Fibroblast of lung (primary cell): Measurements from ENCODE around the gene PLEKHG1. TPM values are rescaled to one million over a fixed set of nuclear protein-coding genes. Genes with fewer than 3 reads are reported as not detected.

Experiments used
- DNase-seq, 2 donors: peaks; one replicate each; pipeline versions ENCODE4 v3.0.0 to v3.0.0-alpha.2; 2010; ENCODE audit warnings: low read depth in 2 of 2
- H2AFZ ChIP-seq: 2 replicates; pipeline ENCODE4 v1.5.1; 2012; ENCODE audit warnings: low read length, control low read depth, inconsistent platforms
- H3K27ac ChIP-seq: 2 replicates; pipeline ENCODE4 v1.5.1; 2011; ENCODE audit warnings: low read length, control low read depth; ENCODE audit not compliant: insufficient read depth
- H3K27me3 ChIP-seq: 2 replicates; pipeline ENCODE4 v1.5.1; 2011; ENCODE audit warnings: mild to moderate bottlenecking, low read length; ENCODE audit not compliant: control insufficient read depth, insufficient read depth
- H3K36me3 ChIP-seq: 2 replicates; pipeline ENCODE4 v1.5.1; 2011; ENCODE audit warnings: low read length; ENCODE audit not compliant: control insufficient read depth, insufficient read depth
- H3K4me1 ChIP-seq: 2 replicates; pipeline ENCODE4 v1.5.1; 2011; ENCODE audit warnings: low read length; ENCODE audit not compliant: control insufficient read depth, insufficient read depth; ENCODE audit errors: extremely low read depth
- H3K4me2 ChIP-seq: 2 replicates; pipeline ENCODE4 v1.5.1; 2011; ENCODE audit warnings: low read length, control low read depth; ENCODE audit not compliant: insufficient read depth; ENCODE audit errors: extremely low read depth
- H3K4me3 ChIP-seq, 4 experiments: fragments of 200-600 bp in 1 of 4; sonication (generic) in 1 of 4; replicated peaks in 1 of 4; 2 replicates each; pipeline ENCODE4 v1.5.1; 2011 to 2016; ENCODE audit warnings: low read length in 4 of 4, low read depth in 3 of 4, mild to moderate bottlenecking in 3 of 4, control low read depth in 2 of 4, inconsistent platforms in 1 of 4, mixed read lengths in 1 of 4; ENCODE audit not compliant: insufficient read depth in 1 of 4; ENCODE audit errors: control extremely low read depth in 1 of 4
- H3K79me2 ChIP-seq: 2 replicates; pipeline ENCODE4 v1.5.1; 2012; ENCODE audit warnings: mild to moderate bottlenecking, low read length, inconsistent platforms; ENCODE audit not compliant: control insufficient read depth, insufficient read depth
- H3K9ac ChIP-seq: 2 replicates; pipeline ENCODE4 v1.5.1; 2011; ENCODE audit warnings: mild to moderate bottlenecking, low read length, control low read depth; ENCODE audit not compliant: insufficient read depth
- H3K9me3 ChIP-seq: 2 replicates; pipeline ENCODE4 v1.5.1; 2012; ENCODE audit warnings: low read depth, low read length; ENCODE audit not compliant: control insufficient read depth, insufficient read depth
- H4K20me1 ChIP-seq: 2 replicates; pipeline ENCODE4 v1.5.1; 2011; ENCODE audit warnings: low read length; ENCODE audit not compliant: control insufficient read depth, insufficient read depth; ENCODE audit errors: extremely low read depth
- CTCF ChIP-seq, 2 donors: IDR thresholded peaks in 1 of 2; conservative IDR thresholded peaks in 1 of 2; 1 replicate in 1 of 2; 2 replicates in 1 of 2; pipeline ENCODE4 v1.5.1; 2011 to 2012; ENCODE audit warnings: low read length in 2 of 2, control low read depth in 1 of 2, inconsistent platforms in 1 of 2, low read depth in 1 of 2, mild to moderate bottlenecking in 1 of 2
- EZH2 ChIP-seq: IDR thresholded peaks from 2 replicates; pipeline ENCODE4 v1.5.1; 2012; ENCODE audit warnings: low read length, control low read depth, mild to moderate bottlenecking; ENCODE audit errors: missing control alignments
- polyA plus RNA-seq, 2 donors: library from polyadenylated mRNA; depleted of rRNA in 1 of 2; stranded (reverse) in 1 of 2; unstranded in 1 of 2; fragments of >200 nt; gene quantifications; 2 replicates each; pipeline ENCODE4 v1.2.1, GENCODE V29; 2011 to 2012; ENCODE audit warnings: missing spikeins in 1 of 2
- total RNA-seq: library from RNA; depleted of rRNA; stranded (reverse); fragments of >200 nt; gene quantifications from 2 replicates; pipeline ENCODE4 v1.2.1, GENCODE V29; 2014

Gene PLEKHG1
- total and polyA plus RNA-seq, 2 donors (not counting 1 experiment from before 2014, with no cell fraction given): 0.30 to 12.7 TPM

GRCh38 chr6:150622941-150623874 is 23.5 kb downstream of the PLEKHG1 start:
- Histone ChIP-seq H3K4me2 (no peak overlapping the region), H3K4me3 (no peak overlapping the region), H3K79me2 (no peaks in the 10 kb centered on the region), H4K20me1 (no peaks in the 10 kb centered on the region), H3K9me3 (no peaks in the 10 kb centered on the region), H3K9ac (no peak overlapping the region), H3K27me3 (no peaks in the 10 kb centered on the region), H2AFZ (no peak overlapping the region), H3K4me1 (no peaks in the 10 kb centered on the region), H3K27ac (no peak overlapping the region), H3K36me3 (no peaks in the 10 kb centered on the region)
- TF ChIP-seq CTCF (conservative IDR thresholded peaks at IDR 0.05 in 1 of 2, IDR thresholded peaks at IDR 0.05 in 1 of 2; ENCODE audit: low read depth in 1 of 2, low read length in 2 of 2): no peak
- no peak for TF ChIP-seq EZH2
- DNase-seq: no peak

DNA sequence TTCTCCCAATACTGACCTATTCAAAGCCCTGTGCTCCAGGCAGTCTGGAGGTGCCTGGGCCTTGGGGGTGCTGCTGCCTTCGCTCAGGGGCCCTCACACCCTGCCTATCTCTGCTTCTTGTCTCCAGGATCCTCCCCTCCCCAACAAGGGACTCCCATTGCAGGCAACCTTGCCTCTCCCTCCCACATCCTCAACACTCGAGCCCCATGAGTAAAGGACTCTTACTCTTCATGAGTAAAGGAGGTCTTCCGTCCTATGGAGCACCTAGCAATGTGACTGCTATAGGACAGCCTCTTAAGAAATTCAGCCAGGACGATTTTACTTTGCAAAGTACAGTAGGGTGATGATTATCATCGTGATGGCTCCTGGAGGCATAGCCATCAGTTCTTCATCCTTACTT is 24.5 kb downstream of the PLEKHG1 start:
- Histone ChIP-seq H4K20me1 (no peaks in the 10 kb centered on the region), H3K27me3 (no peaks in the 10 kb centered on the region)
- TF ChIP-seq CTCF (conservative IDR thresholded peaks at IDR 0.05 in 1 of 2, IDR thresholded peaks at IDR 0.05 in 1 of 2; ENCODE audit: low read depth in 1 of 2, low read length in 2 of 2): no peak
- TF ChIP-seq EZH2: no peak

GRCh38 chr6:150625927-150626326 is 26.2 kb downstream of the PLEKHG1 start:
- no peak overlapping the region for H3K9ac ChIP-seq
- H3K4me3 ChIP-seq: no peak overlapping the region
- TF ChIP-seq CTCF (conservative IDR thresholded peaks at IDR 0.05 in 1 of 2, IDR thresholded peaks at IDR 0.05 in 1 of 2; ENCODE audit: low read depth in 1 of 2, low read length in 2 of 2) (no peak), EZH2 (no peak)
- H2AFZ ChIP-seq: no peak overlapping the region
- DNase-seq: no peak
- H3K4me2 ChIP-seq: no peak overlapping the region
- no peaks in the 10 kb centered on the region for H3K27me3 ChIP-seq
- H3K9me3 ChIP-seq: no peaks in the 10 kb centered on the region
- no peaks in the 10 kb centered on the region for H3K4me1 ChIP-seq
- no peaks in the 10 kb centered on the region for H3K36me3 ChIP-seq
- no peaks in the 10 kb centered on the region for H4K20me1 ChIP-seq
- no peak overlapping the region for H3K27ac ChIP-seq
- no peaks in the 10 kb centered on the region for H3K79me2 ChIP-seq

More for the DNA sequence above, 24.5 kb downstream of the PLEKHG1 start:
- Histone ChIP-seq H3K9me3 (no peaks in the 10 kb centered on the region), H3K27ac (no peak overlapping the region), H3K4me1 (no peaks in the 10 kb centered on the region), H3K9ac (no peak overlapping the region), H3K79me2 (no peaks in the 10 kb centered on the region), H3K4me3 (no peak overlapping the region), H3K36me3 (no peaks in the 10 kb centered on the region), H2AFZ (no peak overlapping the region), H3K4me2 (no peak overlapping the region)
- no peak for DNase-seq
